Kidney (tissue), 14 donors: Measurements from ENCODE around the gene ADAMTSL5. TPM values are rescaled to one million over a fixed set of nuclear protein-coding genes. Genes with fewer than 3 reads are reported as not detected.

ENCODE experiments used
- DNase-seq, 5 donors: peaks; one replicate each; pipeline ENCODE4 v3.0.0-alpha.2; 2013 to 2020
- FAIRE-seq: peaks from 2 replicates; lab custom pipeline; 2012; peaks lifted over from hg19 to GRCh38; lab: Jason Lieb, UNC
- H3K27ac ChIP-seq, 2 donors: one replicate each; pipeline ENCODE4 v1.7.0; 2013; ENCODE audit warnings: low read depth in 2 of 2, low read length in 2 of 2, inconsistent platforms in 1 of 2
- H3K27me3 ChIP-seq: one replicate; pipeline ENCODE4 v1.7.1; 2013; ENCODE audit warnings: low read length, inconsistent platforms; ENCODE audit not compliant: control insufficient read depth, insufficient read depth
- H3K36me3 ChIP-seq, 3 donors: one replicate each; pipeline versions ENCODE4 v1.7.0 to v1.7.1; 2013; ENCODE audit warnings: low read length in 3 of 3, control low read depth in 1 of 3, inconsistent platforms in 1 of 3; ENCODE audit not compliant: insufficient read depth in 3 of 3, control insufficient read depth in 2 of 3
- H3K4me1 ChIP-seq, 3 donors: one replicate each; pipeline versions ENCODE4 v1.7.0 to v1.7.1; 2013; ENCODE audit warnings: low read length in 3 of 3, inconsistent platforms in 1 of 3, low read depth in 1 of 3; ENCODE audit not compliant: control insufficient read depth in 2 of 3, insufficient read depth in 2 of 3
- H3K4me3 ChIP-seq, 3 donors: one replicate each; pipeline versions ENCODE4 v1.7.0 to v1.8.1; 2013; ENCODE audit warnings: low read length in 3 of 3, control low read depth in 1 of 3, inconsistent platforms in 1 of 3
- H3K9ac ChIP-seq, 3 donors: one replicate each; pipeline versions ENCODE4 v1.7.0 to v1.7.1; 2013; ENCODE audit warnings: low read length in 3 of 3, control low read depth in 1 of 3, inconsistent platforms in 1 of 3
- H3K9me3 ChIP-seq, 3 donors: one replicate each; pipeline versions ENCODE4 v1.7.0 to v1.7.1; 2013; ENCODE audit warnings: low read length in 3 of 3, control low read depth in 1 of 3, inconsistent platforms in 1 of 3; ENCODE audit not compliant: control insufficient read depth in 2 of 3, insufficient read depth in 1 of 3
- intact Hi-C: fragments of 100-400 bp; cut with DNase I; formaldehyde crosslinking; loops from one replicate; pipeline ENCODE4 v1.11.1; 2022
- polyA plus RNA-seq: library from polyadenylated mRNA; stranded (reverse); fragments of 350-450 nt; fragmentation: Illumina TruSeq; extraction: RNeasy Lipid Tissue Mini Kit (QIAGEN cat#74804); gene quantifications from one replicate; pipeline ENCODE4 v1.2.3, GENCODE V29; 2014; ENCODE audit warnings: low read depth, low replicate concordance; ENCODE audit not compliant: insufficient read depth
- total RNA-seq: library from RNA; stranded (reverse); fragmentation: NEBNext Ultra II Directional; extraction: Animal tissue kit (Norgen Biotek cat#: 25700); gene quantifications from one replicate; pipeline ENCODE4 v1.2.1, GENCODE V29; 2021
- TF ChIP-seq, protein P1 (sequence below): IDR thresholded peaks from 3 replicates; pipeline ENCODE4 v1.5.1; 2012; ENCODE audit warnings: mild to moderate bottlenecking, moderate library complexity, borderline replicate concordance; ENCODE audit not compliant: insufficient read depth; ENCODE audit errors: extremely low read depth
- donor health status: control.
- donor health status: control.
- donor health status: control.
- donor health status: control.
- donor health status: control.
- donor health status: DM: yes; HTN: yes; CAD: no.
- donor health status: Normal renal cell carcinoma (clear cell type).

The ADAMTSL5 gene
- total and polyA plus RNA-seq, 2 donors from 2014 or later, result 1.4 to 4.6 TPM

DNA sequence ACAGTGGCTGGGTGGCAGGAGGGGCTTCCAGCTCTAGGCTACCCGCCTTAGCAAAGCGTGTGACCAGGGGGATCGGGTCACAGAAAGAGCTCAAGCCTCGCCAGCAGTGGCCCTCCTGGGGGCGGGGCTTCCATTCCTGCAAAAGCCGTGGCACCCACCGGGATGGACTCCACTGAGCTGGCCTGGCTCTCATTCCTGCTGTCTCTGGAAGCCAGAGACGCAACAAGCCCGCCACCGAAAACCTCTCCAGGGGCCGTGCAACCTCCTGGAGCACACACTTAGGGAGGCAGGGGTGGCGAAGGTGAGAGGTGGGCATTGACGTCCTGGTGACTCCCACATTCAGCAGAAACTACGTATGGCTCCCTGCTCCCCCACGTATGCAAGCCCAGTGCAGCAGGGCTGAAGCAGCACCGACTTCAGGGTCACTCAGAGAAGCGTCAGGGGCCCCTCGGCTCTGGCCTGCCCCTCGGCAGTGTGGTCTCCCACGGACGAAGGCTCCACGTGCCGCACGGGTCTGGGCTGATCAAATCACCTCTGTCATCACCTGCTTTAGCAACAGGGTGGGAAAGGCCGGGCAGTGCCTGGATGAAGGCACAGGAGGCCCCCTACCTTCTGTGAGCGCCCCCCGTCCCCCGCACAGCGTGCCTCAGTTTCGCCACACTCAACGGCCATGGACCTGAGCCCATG, 36.9 kb downstream of the ADAMTSL5 start:
- Histone ChIP-seq H3K27me3 (peaks cover 13% of the 10 kb centered on the region), H3K9me3 (no peaks in the 10 kb centered on the region), H3K27ac (no peak overlapping the region), H3K4me1 (peaks cover 0 to 13% (median 4%) of the 10 kb centered on the region in 3 donors), H3K36me3 (peaks cover 0 to 5% (median 0%) of the 10 kb centered on the region in 3 donors), H3K9ac (no peak overlapping the region), H3K4me3 (no peak overlapping the region)
- intact Hi-C loops, result no loop called here
- TF ChIP-seq, protein P1, sequence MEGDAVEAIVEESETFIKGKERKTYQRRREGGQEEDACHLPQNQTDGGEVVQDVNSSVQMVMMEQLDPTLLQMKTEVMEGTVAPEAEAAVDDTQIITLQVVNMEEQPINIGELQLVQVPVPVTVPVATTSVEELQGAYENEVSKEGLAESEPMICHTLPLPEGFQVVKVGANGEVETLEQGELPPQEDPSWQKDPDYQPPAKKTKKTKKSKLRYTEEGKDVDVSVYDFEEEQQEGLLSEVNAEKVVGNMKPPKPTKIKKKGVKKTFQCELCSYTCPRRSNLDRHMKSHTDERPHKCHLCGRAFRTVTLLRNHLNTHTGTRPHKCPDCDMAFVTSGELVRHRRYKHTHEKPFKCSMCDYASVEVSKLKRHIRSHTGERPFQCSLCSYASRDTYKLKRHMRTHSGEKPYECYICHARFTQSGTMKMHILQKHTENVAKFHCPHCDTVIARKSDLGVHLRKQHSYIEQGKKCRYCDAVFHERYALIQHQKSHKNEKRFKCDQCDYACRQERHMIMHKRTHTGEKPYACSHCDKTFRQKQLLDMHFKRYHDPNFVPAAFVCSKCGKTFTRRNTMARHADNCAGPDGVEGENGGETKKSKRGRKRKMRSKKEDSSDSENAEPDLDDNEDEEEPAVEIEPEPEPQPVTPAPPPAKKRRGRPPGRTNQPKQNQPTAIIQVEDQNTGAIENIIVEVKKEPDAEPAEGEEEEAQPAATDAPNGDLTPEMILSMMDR, result no peak
- no peak for FAIRE-seq
- peak in 1 of 5 donors; percentile 74 for DNase-seq

GRCh38 chr19:1474765-1475351, 38.0 kb downstream of the ADAMTSL5 start:
- intact Hi-C loops, result no loop called here
- peaks cover 13% of the 10 kb centered on the region for H3K27me3 ChIP-seq
- H3K4me1 ChIP-seq, result peaks cover 0 to 22% (median 6%) of the 10 kb centered on the region in 3 donors
- no peak overlapping the region for H3K4me3 ChIP-seq
- no peak overlapping the region for H3K9ac ChIP-seq
- TF ChIP-seq, protein P1, result no peak
- no peaks in the 10 kb centered on the region for H3K9me3 ChIP-seq
- peaks cover 0 to 5% (median 0%) of the 10 kb centered on the region in 3 donors for H3K36me3 ChIP-seq
- peak in 1 of 5 donors; percentile 74 for DNase-seq
- no peak overlapping the region for H3K27ac ChIP-seq
- FAIRE-seq, result no peak

DNA sequence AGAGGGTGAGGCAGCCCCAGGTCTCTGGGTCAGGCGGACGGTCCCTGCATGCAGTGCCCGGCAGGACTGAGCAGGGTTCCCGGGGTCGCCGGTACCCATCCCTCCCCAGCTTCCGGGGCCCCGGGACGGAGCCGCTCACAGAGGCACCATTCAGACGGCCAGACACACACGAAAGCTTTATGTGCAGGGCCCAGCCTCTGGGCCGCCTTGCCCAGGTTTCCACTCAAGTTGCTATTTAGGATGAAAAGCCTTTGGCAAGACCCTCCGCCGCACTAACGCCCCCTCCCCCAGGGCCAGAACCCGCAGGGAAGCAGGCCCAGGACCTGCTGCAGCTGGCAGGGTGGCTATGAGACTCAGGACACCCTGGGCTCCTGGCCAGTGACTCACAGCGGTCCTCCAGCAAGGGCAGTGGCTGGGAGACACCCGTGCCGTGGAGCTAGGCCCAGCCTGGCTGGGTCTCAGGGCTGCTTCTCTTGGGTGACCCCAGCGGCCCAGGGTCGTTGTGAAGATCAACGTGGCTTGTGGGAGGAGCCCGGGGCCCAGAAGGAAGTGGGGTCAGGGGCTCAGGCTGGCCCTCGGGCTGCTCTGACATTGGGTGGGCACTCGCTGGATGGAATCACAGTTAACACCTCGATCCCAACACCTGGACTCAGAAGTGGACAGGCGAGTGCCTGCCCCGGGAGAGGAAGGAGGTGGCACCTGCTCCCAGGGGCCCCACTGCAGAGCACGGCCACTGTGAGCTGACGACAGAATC, 38.6 kb downstream of the ADAMTSL5 start:
- intact Hi-C loops, result no loop called here
- H3K4me3 ChIP-seq, result no peak overlapping the region
- no peak for FAIRE-seq
- peaks cover 0 to 22% (median 4%) of the 10 kb centered on the region in 3 donors for H3K4me1 ChIP-seq
- H3K27ac ChIP-seq, result no peak overlapping the region
- no peaks in the 10 kb centered on the region for H3K9me3 ChIP-seq
- H3K9ac ChIP-seq, result no peak overlapping the region
- no peak for DNase-seq
- H3K36me3 ChIP-seq, result peaks cover 0 to 5% (median 0%) of the 10 kb centered on the region in 3 donors
- TF ChIP-seq, protein P1, result no peak
- peaks cover 13% of the 10 kb centered on the region for H3K27me3 ChIP-seq
